Measurements from ENCODE around the gene ARV1. TPM values are rescaled to one million over a fixed set of nuclear protein-coding genes. Genes with fewer than 3 reads are reported as not detected.
"Not testable (repeated sequence)": the region's sequence is repeated elsewhere in the genome, so short reads cannot be mapped to it uniquely, and the experiment has no call there.

Gene ARV1
- total and polyA plus RNA-seq, 10 donors: 11.8 to 31.6 (median 18.2) TPM

GRCh38 chr1:231020139-231020601 lies 41.3 kb downstream of the ARV1 start:
- Histone ChIP-seq H3K27me3 (replicated peaks in 1 of 7) (no peaks in the 10 kb centered on the region), H3K36me3 (peaks cover 0 to 59% (median 0%) of the 10 kb centered on the region in 6 donors), H3K27ac (peak overlapping the region in 5 of 8 donors; percentile 51 to 76 (median 57)), H3K9me3 (no peaks in the 10 kb centered on the region), H3K4me1 (peaks cover 0 to 27% (median 19%) of the 10 kb centered on the region in 6 donors), H3K4me3 (peak overlapping the region in 4 of 8 donors; percentile 13 to 57 (median 18))
- intact Hi-C loops (cut with DNase I; ENCODE audit: low total_unique reads): no loop called here
- DNase-seq: no peak
- WGBS, 5 donors: 49 to 60% (median 51%) methylated on average over 14 of the region's 14 CpGs
- TF ChIP-seq CTCF (IDR thresholded peaks at IDR 0.05 in 8 of 11, conservative IDR thresholded peaks at IDR 0.05 in 3 of 11) (peak in 4 of 11 experiments; percentile 27 to 28 (median 28)), POLR2A (IDR thresholded peaks at IDR 0.05) (no peak), POLR2AphosphoS5 (IDR thresholded peaks at IDR 0.05) (peak in 1 of 3 donors; percentile 3)

- peaks cover 0 to 55% (median 0%) of the 10 kb centered on the region in 6 donors for H3K36me3 ChIP-seq
- peaks cover 0 to 27% (median 19%) of the 10 kb centered on the region in 6 donors for H3K4me1 ChIP-seq
- TF ChIP-seq POLR2A (IDR thresholded peaks at IDR 0.05): no peak
- TF ChIP-seq POLR2AphosphoS5 (IDR thresholded peaks at IDR 0.05): no peak
- TF ChIP-seq CTCF (IDR thresholded peaks at IDR 0.05 in 8 of 11, conservative IDR thresholded peaks at IDR 0.05 in 3 of 11): no peak
- WGBS, 5 donors: 50 to 64% (median 56%) methylated on average over 7 of the region's 7 CpGs
- DNase-seq: no peak
- intact Hi-C loops (cut with DNase I; ENCODE audit: low total_unique reads): no loop called here
- H3K9me3 ChIP-seq: no peaks in the 10 kb centered on the region
- peak overlapping the region in 4 of 8 donors; percentile 51 to 76 (median 64) for H3K27ac ChIP-seq
- H3K27me3 ChIP-seq (replicated peaks in 1 of 7): no peaks in the 10 kb centered on the region
- peak overlapping the region in 1 of 8 donors; percentile 57 for H3K4me3 ChIP-seq
These were observed 41.9 kb downstream of the ARV1 start for GRCh38 chr1:231020816-231021215.

GRCh38 chr1:231021540-231022031 lies 42.7 kb downstream of the ARV1 start:
- Histone ChIP-seq H3K9me3 (no peaks in the 10 kb centered on the region), H3K4me1 (peaks cover 0 to 27% (median 19%) of the 10 kb centered on the region in 6 donors), H3K27ac (peak overlapping the region in 3 of 8 donors; percentile 51 to 76 (median 74)), H3K36me3 (peaks cover 0 to 50% (median 0%) of the 10 kb centered on the region in 6 donors), H3K4me3 (no peak overlapping the region), H3K27me3 (replicated peaks in 1 of 7) (no peaks in the 10 kb centered on the region)
- TF ChIP-seq POLR2AphosphoS5 (IDR thresholded peaks at IDR 0.05): no peak
- no peak for TF ChIP-seq CTCF (IDR thresholded peaks at IDR 0.05 in 8 of 11, conservative IDR thresholded peaks at IDR 0.05 in 3 of 11)
- TF ChIP-seq POLR2A (IDR thresholded peaks at IDR 0.05): no peak
- 68 to 87% (median 75%) methylated on average over 11 to 12 of the region's 12 CpGs for WGBS, 5 donors
- intact Hi-C loops (cut with DNase I; ENCODE audit: low total_unique reads): no loop called here
- DNase-seq: no peak

GRCh38 chr1:231022543-231022942 lies 43.6 kb downstream of the ARV1 start:
- H3K4me3 ChIP-seq; H3K27me3 ChIP-seq (replicated peaks in 1 of 7); H3K9me3 ChIP-seq; intact Hi-C loops (cut with DNase I; ENCODE audit: low total_unique reads); H3K27ac ChIP-seq; DNase-seq: not testable (repeated sequence)
- WGBS, 5 donors: 87 to 97% (median 94%) methylated on average over 7 of the region's 7 CpGs
- H3K4me1 ChIP-seq: peaks cover 0 to 28% (median 19%) of the 10 kb centered on the region in 6 donors
- H3K36me3 ChIP-seq: peaks cover 0 to 41% (median 0%) of the 10 kb centered on the region in 6 donors
